Liver (tissue), 9 donors: Measurements from ENCODE around the gene ACOXL. TPM values are rescaled to one million over a fixed set of nuclear protein-coding genes. Genes with fewer than 3 reads are reported as not detected.

Source experiments
- DNase-seq: peaks from one replicate; pipeline ENCODE4 v3.0.0-alpha.2; 2017; ENCODE audit warnings: low spot score
- H3K27ac ChIP-seq, 2 donors: one replicate each; pipeline ENCODE4 v1.7.0; 2013; ENCODE audit warnings: inconsistent platforms in 2 of 2, low read length in 2 of 2, control low read depth in 1 of 2, low read depth in 1 of 2, mild to moderate bottlenecking in 1 of 2
- H3K27me3 ChIP-seq, 4 donors: one replicate each; pipeline versions ENCODE4 v1.6.1 to v1.7.0; 2013; ENCODE audit warnings: low read length in 3 of 4, inconsistent platforms in 1 of 4, mild to moderate bottlenecking in 1 of 4, moderate library complexity in 1 of 4; ENCODE audit not compliant: control insufficient read depth in 4 of 4, insufficient read depth in 4 of 4
- H3K36me3 ChIP-seq, 4 donors: one replicate each; pipeline versions ENCODE4 v1.6.1 to v1.7.0; 2013; ENCODE audit warnings: low read length in 3 of 4, mild to moderate bottlenecking in 3 of 4, low read depth in 1 of 4, moderate library complexity in 1 of 4; ENCODE audit not compliant: control insufficient read depth in 4 of 4, insufficient read depth in 3 of 4
- H3K4me1 ChIP-seq, 4 donors: one replicate each; pipeline versions ENCODE4 v1.6.1 to v1.7.0; 2013; ENCODE audit warnings: low read length in 3 of 4, mild to moderate bottlenecking in 3 of 4, moderate library complexity in 1 of 4; ENCODE audit not compliant: control insufficient read depth in 4 of 4, insufficient read depth in 4 of 4
- H3K4me3 ChIP-seq, 3 donors: one replicate each; pipeline versions ENCODE4 v1.6.1 to v1.7.0; 2013; ENCODE audit warnings: low read length in 3 of 3, control low read depth in 1 of 3, low read depth in 1 of 3, mild to moderate bottlenecking in 1 of 3
- H3K9ac ChIP-seq, 2 donors: one replicate each; pipeline ENCODE4 v1.7.0; 2013; ENCODE audit warnings: low read length in 2 of 2, mild to moderate bottlenecking in 2 of 2, moderate library complexity in 2 of 2, control low read depth in 1 of 2, low read depth in 1 of 2
- H3K9me3 ChIP-seq, 4 donors: one replicate each; pipeline versions ENCODE4 v1.6.1 to v1.7.0; 2013; ENCODE audit warnings: low read length in 3 of 4; ENCODE audit not compliant: control insufficient read depth in 4 of 4
- CTCF ChIP-seq: fragments of 150-350 bp; IDR thresholded peaks from 2 replicates; pipeline ENCODE4 v1.5.1; 2017; ENCODE audit warnings: improper control_type of control experiment, low read depth, low read length; ENCODE audit not compliant: missing input control
- EGR1 ChIP-seq, 2 donors: IDR thresholded peaks; 2 replicates each; pipeline ENCODE4 v1.6.1; 2016 to 2018; ENCODE audit warnings: antibody characterized with exemption in 2 of 2, low read depth in 2 of 2
- JUND ChIP-seq, 2 donors: IDR thresholded peaks; 2 replicates each; pipeline ENCODE4 v1.6.1; 2016; ENCODE audit warnings: antibody characterized with exemption in 2 of 2
- NR2F2 ChIP-seq: IDR thresholded peaks from 2 replicates; pipeline ENCODE4 v1.6.1; 2016; ENCODE audit warnings: antibody characterized with exemption
- RXRA ChIP-seq, 2 donors: IDR thresholded peaks; 2 replicates each; pipeline ENCODE4 v1.6.1; 2017 to 2018; ENCODE audit warnings: antibody characterized with exemption in 2 of 2, mild to moderate bottlenecking in 1 of 2
- SP1 ChIP-seq: IDR thresholded peaks from 2 replicates; pipeline ENCODE4 v1.6.1; 2018; ENCODE audit warnings: antibody characterized with exemption, mild to moderate bottlenecking
- TAF1 ChIP-seq: conservative IDR thresholded peaks from 2 replicates; pipeline ENCODE4 v1.6.1; 2016; ENCODE audit warnings: antibody characterized with exemption, mild to moderate bottlenecking
- YY1 ChIP-seq: IDR thresholded peaks from 2 replicates; pipeline ENCODE4 v1.6.1; 2016; ENCODE audit warnings: antibody characterized with exemption, mild to moderate bottlenecking
- ZBTB33 ChIP-seq: IDR thresholded peaks from 2 replicates; pipeline ENCODE4 v1.6.1; 2016; ENCODE audit warnings: antibody characterized with exemption
- WGBS: extraction: QIAGEN DNeasy Blood & Tissue Kit; methylation state at CpG from one replicate; pipeline ENCODE4 v1.1.7; 2013; 5-methylcytosine and 5-hydroxymethylcytosine counted together
- polyA plus RNA-seq, 2 donors: library from polyadenylated mRNA; stranded (reverse) in 1 of 2; unstranded in 1 of 2; fragments of 200-250 nt in 1 of 2; fragments of >200 nt in 1 of 2; fragmentation: Nextera tagmentation in 1 of 2; extraction: Ambion mirVana in 1 of 2; gene quantifications; one replicate each; pipeline versions ENCODE4 v1.2.1 to v1.2.3, GENCODE V29; 2013 to 2015
- total RNA-seq, 2 donors: library from RNA; depleted of rRNA; stranded (reverse); fragments of >200 nt; gene quantifications; one replicate each; pipeline ENCODE4 v1.2.3, GENCODE V29; 2014
- TF ChIP-seq, protein P1 (sequence below): IDR thresholded peaks from 2 replicates; pipeline ENCODE4 v1.6.1; 2016; ENCODE audit warnings: antibody characterized with exemption
- TF ChIP-seq, protein P2 (sequence below): IDR thresholded peaks from 2 replicates; pipeline ENCODE4 v1.6.1; 2016; ENCODE audit warnings: antibody characterized with exemption, mild to moderate bottlenecking
- donor health status: healthy.
- donor health status: healthy.
- donor health status: healthy.
- donor health status: healthy.
- donor health status: healthy.

ACOXL gene
- total and polyA plus RNA-seq, 4 donors = 0.07 TPM; not detected in 3

- Histone ChIP-seq H3K4me1 (no peaks in the 10 kb centered on the region), H3K4me3 (no peak overlapping the region), H3K9ac (no peak overlapping the region), H3K27me3 (no peaks in the 10 kb centered on the region), H3K9me3 (peaks cover 0 to 8% (median 3%) of the 10 kb centered on the region in 4 donors), H3K36me3 (no peaks in the 10 kb centered on the region), H3K27ac (no peak overlapping the region)
- 95% methylated on average over 10 of the region's 10 CpGs for WGBS
- DNase-seq = no peak
- no peak for TF ChIP-seq TAF1
- TF ChIP-seq, protein P1, sequence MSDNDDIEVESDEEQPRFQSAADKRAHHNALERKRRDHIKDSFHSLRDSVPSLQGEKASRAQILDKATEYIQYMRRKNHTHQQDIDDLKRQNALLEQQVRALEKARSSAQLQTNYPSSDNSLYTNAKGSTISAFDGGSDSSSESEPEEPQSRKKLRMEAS = no peak
Measured at GRCh38 chr2:110933420-110933819, 201.0 kb downstream of the ACOXL start.

- Histone ChIP-seq H3K4me3 (no peak overlapping the region), H3K9me3 (peaks cover 0 to 3% (median under 1%) of the 10 kb centered on the region in 4 donors), H3K9ac (no peak overlapping the region), H3K27me3 (no peaks in the 10 kb centered on the region), H3K36me3 (no peaks in the 10 kb centered on the region), H3K27ac (no peak overlapping the region), H3K4me1 (no peaks in the 10 kb centered on the region)
- TF ChIP-seq SP1 (no peak), CTCF (no peak), YY1 (no peak), JUND (IDR thresholded peaks at IDR 0.05) (no peak), EGR1 (IDR thresholded peaks at IDR 0.05; ENCODE audit: low read depth in 2 of 2) (no peak)
- TF ChIP-seq, protein P2, sequence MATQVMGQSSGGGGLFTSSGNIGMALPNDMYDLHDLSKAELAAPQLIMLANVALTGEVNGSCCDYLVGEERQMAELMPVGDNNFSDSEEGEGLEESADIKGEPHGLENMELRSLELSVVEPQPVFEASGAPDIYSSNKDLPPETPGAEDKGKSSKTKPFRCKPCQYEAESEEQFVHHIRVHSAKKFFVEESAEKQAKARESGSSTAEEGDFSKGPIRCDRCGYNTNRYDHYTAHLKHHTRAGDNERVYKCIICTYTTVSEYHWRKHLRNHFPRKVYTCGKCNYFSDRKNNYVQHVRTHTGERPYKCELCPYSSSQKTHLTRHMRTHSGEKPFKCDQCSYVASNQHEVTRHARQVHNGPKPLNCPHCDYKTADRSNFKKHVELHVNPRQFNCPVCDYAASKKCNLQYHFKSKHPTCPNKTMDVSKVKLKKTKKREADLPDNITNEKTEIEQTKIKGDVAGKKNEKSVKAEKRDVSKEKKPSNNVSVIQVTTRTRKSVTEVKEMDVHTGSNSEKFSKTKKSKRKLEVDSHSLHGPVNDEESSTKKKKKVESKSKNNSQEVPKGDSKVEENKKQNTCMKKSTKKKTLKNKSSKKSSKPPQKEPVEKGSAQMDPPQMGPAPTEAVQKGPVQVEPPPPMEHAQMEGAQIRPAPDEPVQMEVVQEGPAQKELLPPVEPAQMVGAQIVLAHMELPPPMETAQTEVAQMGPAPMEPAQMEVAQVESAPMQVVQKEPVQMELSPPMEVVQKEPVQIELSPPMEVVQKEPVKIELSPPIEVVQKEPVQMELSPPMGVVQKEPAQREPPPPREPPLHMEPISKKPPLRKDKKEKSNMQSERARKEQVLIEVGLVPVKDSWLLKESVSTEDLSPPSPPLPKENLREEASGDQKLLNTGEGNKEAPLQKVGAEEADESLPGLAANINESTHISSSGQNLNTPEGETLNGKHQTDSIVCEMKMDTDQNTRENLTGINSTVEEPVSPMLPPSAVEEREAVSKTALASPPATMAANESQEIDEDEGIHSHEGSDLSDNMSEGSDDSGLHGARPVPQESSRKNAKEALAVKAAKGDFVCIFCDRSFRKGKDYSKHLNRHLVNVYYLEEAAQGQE = no peak
- WGBS = 99% methylated on average over 6 of the region's 6 CpGs
- DNase-seq = no peak
Measured at GRCh38 chr2:110934948-110935347, 202.6 kb downstream of the ACOXL start.

DNA sequence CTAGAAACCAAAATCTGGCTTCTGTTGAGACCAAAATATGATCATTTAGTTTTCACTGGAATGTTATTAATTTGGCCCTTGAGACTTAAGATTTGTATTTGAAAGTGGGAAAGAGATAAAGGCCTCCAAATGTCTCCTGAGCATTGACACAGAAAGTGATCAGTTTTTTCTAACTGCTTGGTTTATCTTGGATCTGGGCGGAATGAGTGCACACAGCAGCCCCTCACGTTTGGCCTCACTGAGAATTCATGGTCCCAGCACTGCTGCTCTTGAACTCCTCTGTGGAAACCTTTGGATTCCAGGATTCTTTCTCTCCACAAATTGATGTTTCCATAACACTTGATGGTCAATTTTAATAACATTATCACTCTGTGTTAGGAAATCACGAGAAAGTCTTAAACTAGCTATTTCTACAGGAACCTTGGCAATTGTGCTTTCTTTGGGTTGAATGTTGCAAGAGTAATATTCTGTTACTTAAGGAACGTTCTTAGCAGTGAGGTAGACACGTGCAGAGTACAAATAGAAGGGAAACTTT lies 208.1 kb downstream of the ACOXL start:
- TF ChIP-seq NR2F2 = no peak
- TF ChIP-seq, protein P1 = no peak
- no peak for TF ChIP-seq SP1
- no peak for TF ChIP-seq ZBTB33
- TF ChIP-seq RXRA (IDR thresholded peaks at IDR 0.05) = no peak
- H3K27ac ChIP-seq = no peak overlapping the region
- H3K36me3 ChIP-seq = no peaks in the 10 kb centered on the region
- H3K9ac ChIP-seq = no peak overlapping the region
- H3K4me3 ChIP-seq = no peak overlapping the region
- H3K4me1 ChIP-seq = no peaks in the 10 kb centered on the region
- H3K9me3 ChIP-seq = no peaks in the 10 kb centered on the region
- 69% methylated on average over 5 of the region's 5 CpGs for WGBS
- no peak for DNase-seq
- no peaks in the 10 kb centered on the region for H3K27me3 ChIP-seq
